Stomach (tissue), 4 donors: ENCODE data around the gene MEP1B.

Experiments
- EP300 ChIP-seq: sonication (generic); formaldehyde crosslinking; IDR thresholded peaks from one replicate; pipeline ENCODE4 v1.6.1; 2017; ENCODE audit warnings: antibody characterized with exemption
- POLR2A ChIP-seq, 4 donors: fragments of 450-650 bp; IDR thresholded peaks; one replicate each; pipeline ENCODE4 v1.6.1; 2016; ENCODE audit warnings: antibody characterized with exemption in 4 of 4, control low read depth in 2 of 4, mild to moderate bottlenecking in 1 of 4, moderate library complexity in 1 of 4

DNA sequence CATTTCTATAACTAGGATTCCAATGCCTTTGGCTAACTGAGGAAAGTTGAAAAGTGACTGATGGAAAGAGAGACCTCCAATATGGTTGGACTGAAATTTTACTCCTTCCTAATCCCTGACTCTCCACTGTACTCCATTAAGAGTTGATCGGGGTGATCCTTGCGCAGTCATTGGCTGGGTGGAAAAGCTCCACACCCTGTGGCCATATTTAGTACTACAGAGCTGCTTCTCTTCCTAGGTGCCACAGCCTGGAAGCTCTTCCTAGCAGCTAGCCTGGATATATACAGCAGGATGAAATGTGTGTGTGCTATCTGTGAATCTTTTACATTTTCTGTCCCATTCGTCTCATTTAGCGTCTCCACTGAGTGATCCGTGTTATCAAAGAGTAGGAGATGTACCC, 71.2 kb downstream of the MEP1B start:
- TF ChIP-seq EP300 (no peak), POLR2A (IDR thresholded peaks at IDR 0.05) (no peak)
